ENCODE results near the gene PTPRZ1.

DNA sequence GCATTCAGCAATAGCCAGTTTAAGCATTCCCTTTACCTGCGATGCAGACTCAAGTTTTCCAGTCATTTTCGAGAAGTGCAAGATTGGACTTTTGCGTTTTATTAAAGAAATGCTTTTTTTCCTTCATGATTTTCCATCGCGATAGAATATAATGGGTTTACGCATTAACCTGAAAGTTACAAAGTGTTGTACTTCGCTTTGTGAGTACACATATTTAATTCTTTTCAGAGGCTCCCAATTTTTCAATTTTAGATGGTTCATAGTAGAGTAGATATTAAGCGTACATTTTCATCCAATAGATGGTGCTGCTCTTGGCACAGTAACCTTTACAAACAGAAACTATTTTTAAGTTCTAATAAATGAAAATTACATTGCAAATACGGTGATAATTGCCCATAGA, 1.3 kb downstream of the PTPRZ1 start:
- TF ChIP-seq, protein P1, sequence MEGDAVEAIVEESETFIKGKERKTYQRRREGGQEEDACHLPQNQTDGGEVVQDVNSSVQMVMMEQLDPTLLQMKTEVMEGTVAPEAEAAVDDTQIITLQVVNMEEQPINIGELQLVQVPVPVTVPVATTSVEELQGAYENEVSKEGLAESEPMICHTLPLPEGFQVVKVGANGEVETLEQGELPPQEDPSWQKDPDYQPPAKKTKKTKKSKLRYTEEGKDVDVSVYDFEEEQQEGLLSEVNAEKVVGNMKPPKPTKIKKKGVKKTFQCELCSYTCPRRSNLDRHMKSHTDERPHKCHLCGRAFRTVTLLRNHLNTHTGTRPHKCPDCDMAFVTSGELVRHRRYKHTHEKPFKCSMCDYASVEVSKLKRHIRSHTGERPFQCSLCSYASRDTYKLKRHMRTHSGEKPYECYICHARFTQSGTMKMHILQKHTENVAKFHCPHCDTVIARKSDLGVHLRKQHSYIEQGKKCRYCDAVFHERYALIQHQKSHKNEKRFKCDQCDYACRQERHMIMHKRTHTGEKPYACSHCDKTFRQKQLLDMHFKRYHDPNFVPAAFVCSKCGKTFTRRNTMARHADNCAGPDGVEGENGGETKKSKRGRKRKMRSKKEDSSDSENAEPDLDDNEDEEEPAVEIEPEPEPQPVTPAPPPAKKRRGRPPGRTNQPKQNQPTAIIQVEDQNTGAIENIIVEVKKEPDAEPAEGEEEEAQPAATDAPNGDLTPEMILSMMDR (IDR thresholded peaks at IDR 0.05; ENCODE audit: low read depth, low read length), result no peak
- no peak for TF ChIP-seq EZH2phosphoT487 (IDR thresholded peaks at IDR 0.05; ENCODE audit: low read depth)

Measured in OCI-LY3 (cell line).